Endodermal cell (in vitro differentiated cells): ENCODE results near the gene GSTO2. TPM values are rescaled to one million over a fixed set of nuclear protein-coding genes. Genes with fewer than 3 reads are reported as not detected.

Experiments
- DNase-seq: peaks from one replicate; pipeline ENCODE4 v3.0.0-alpha.2; 2017
- H3K27ac ChIP-seq: 2 replicates; pipeline ENCODE4 v1.5.1; 2013; ENCODE audit warnings: mild to moderate bottlenecking, low read depth, low read length, moderate library complexity
- H3K27me3 ChIP-seq: 2 replicates; pipeline ENCODE4 v1.6.1; 2013; ENCODE audit warnings: mild to moderate bottlenecking, low read length, moderate library complexity; ENCODE audit not compliant: insufficient read depth, control insufficient read depth, poor library complexity, severe bottlenecking
- H3K36me3 ChIP-seq: 2 replicates; pipeline ENCODE4 v1.7.0; 2013; ENCODE audit warnings: mild to moderate bottlenecking, low read length, moderate library complexity; ENCODE audit not compliant: control insufficient read depth, insufficient read depth
- H3K4me1 ChIP-seq: one replicate; pipeline ENCODE4 v1.7.0; 2013; ENCODE audit warnings: low read length; ENCODE audit not compliant: control insufficient read depth, insufficient read depth
- H3K4me3 ChIP-seq: 2 replicates; pipeline ENCODE4 v1.5.1; 2013; ENCODE audit warnings: mild to moderate bottlenecking, low read length, moderate library complexity
- H3K9ac ChIP-seq: 2 replicates; pipeline ENCODE4 v1.6.1; 2013; ENCODE audit warnings: mild to moderate bottlenecking, low read length, moderate library complexity; ENCODE audit not compliant: poor library complexity, severe bottlenecking; ENCODE audit errors: extremely low read depth
- H3K9me3 ChIP-seq: 2 replicates; pipeline ENCODE4 v1.6.1; 2013; ENCODE audit warnings: mild to moderate bottlenecking, low read length, moderate library complexity; ENCODE audit not compliant: control insufficient read depth
- H3K27ac Mint-ChIP-seq: 2 replicates; pipeline ENCODE4 v1.8.0; 2020; ENCODE audit warnings: mixed read lengths
- H3K27me3 Mint-ChIP-seq: 2 replicates; pipeline ENCODE4 v1.8.0; 2021; ENCODE audit warnings: mild to moderate bottlenecking, mixed read lengths; ENCODE audit not compliant: insufficient read depth
- H3K36me3 Mint-ChIP-seq: 2 replicates; pipeline ENCODE4 v1.8.0; 2020; ENCODE audit warnings: low read depth, mixed read lengths
- H3K4me1 Mint-ChIP-seq: 2 replicates; pipeline ENCODE4 v1.8.0; 2020; ENCODE audit warnings: mixed read lengths
- H3K4me3 Mint-ChIP-seq: 2 replicates; pipeline ENCODE4 v1.8.0; 2020; ENCODE audit warnings: mild to moderate bottlenecking, moderate library complexity, mixed read lengths
- H3K9me3 Mint-ChIP-seq: 2 replicates; pipeline ENCODE4 v1.8.0; 2020; ENCODE audit warnings: mild to moderate bottlenecking, mixed read lengths
- WGBS, 2 experiments: methylation state at CpG; one replicate each; pipeline versions ENCODE4 v1.1.5 to v1.1.7; 2013; ENCODE audit warnings: missing lambda C conversion rate in 2 of 2, mixed read lengths in 1 of 2; ENCODE audit not compliant: insufficient coverage in 1 of 2, insufficient read length in 1 of 2; 5-methylcytosine and 5-hydroxymethylcytosine counted together
- total RNA-seq, 2 donors: library from RNA; stranded (reverse); fragmentation: NEBNext Ultra II Directional in 1 of 2; extraction: Animal tissue kit (Norgen Biotek cat#: 25700) in 1 of 2; gene quantifications; 2 replicates in 1 of 2; 3 replicates in 1 of 2; pipeline ENCODE4 v1.2.1, GENCODE V29; 2021
- TF ChIP-seq, protein P1 (sequence below): fragments of 200-600 bp; sonication (generic); conservative IDR thresholded peaks from 2 replicates; pipeline ENCODE4 v1.5.0; 2021; ENCODE audit warnings: antibody characterized with exemption, mild to moderate bottlenecking

The GSTO2 gene
- total RNA-seq, 2 donors from 2014 or later, result 17.8 to 18.8 TPM

DNA sequence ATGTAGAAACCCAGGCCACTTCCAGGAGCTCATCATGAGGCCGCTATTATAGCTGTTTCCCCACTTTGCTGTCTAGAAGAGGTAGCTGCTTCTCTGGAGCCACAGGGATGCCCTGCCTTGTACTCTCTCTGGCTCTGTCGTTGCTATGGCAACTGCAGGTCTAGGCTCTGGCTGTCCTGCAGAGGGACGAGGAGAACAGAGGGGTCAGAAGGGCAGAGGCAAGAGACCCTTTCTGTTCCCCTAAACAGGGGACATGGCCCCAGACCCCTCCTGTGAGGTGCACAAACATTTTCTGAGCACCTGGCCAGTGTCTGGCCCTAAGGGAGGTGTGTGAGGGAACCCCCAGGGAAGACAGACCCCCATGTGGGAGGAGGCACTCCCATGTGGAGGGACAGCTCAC is 37.9 kb downstream of the GSTO2 start:
- Mint-ChIP-seq H3K27me3 (no peaks in the 10 kb centered on the region), H3K4me1 (peaks cover 1% of the 10 kb centered on the region), H3K27ac (no peak overlapping the region), H3K9me3 (peaks cover 32% of the 10 kb centered on the region), H3K4me3 (no peak overlapping the region), H3K36me3 (peaks cover 8% of the 10 kb centered on the region)
- no peak for DNase-seq
- H3K4me3 ChIP-seq, result no peak overlapping the region
- H3K9me3 ChIP-seq, result peaks cover 19% of the 10 kb centered on the region
- no peaks in the 10 kb centered on the region for H3K27me3 ChIP-seq
- WGBS, 2 experiments, result 60 to 75% methylated on average over 2 to 3 of the region's 3 CpGs
- peaks cover 15% of the 10 kb centered on the region for H3K36me3 ChIP-seq
- H3K9ac ChIP-seq, result no peak overlapping the region
- no peaks in the 10 kb centered on the region for H3K4me1 ChIP-seq
- TF ChIP-seq, protein P1, sequence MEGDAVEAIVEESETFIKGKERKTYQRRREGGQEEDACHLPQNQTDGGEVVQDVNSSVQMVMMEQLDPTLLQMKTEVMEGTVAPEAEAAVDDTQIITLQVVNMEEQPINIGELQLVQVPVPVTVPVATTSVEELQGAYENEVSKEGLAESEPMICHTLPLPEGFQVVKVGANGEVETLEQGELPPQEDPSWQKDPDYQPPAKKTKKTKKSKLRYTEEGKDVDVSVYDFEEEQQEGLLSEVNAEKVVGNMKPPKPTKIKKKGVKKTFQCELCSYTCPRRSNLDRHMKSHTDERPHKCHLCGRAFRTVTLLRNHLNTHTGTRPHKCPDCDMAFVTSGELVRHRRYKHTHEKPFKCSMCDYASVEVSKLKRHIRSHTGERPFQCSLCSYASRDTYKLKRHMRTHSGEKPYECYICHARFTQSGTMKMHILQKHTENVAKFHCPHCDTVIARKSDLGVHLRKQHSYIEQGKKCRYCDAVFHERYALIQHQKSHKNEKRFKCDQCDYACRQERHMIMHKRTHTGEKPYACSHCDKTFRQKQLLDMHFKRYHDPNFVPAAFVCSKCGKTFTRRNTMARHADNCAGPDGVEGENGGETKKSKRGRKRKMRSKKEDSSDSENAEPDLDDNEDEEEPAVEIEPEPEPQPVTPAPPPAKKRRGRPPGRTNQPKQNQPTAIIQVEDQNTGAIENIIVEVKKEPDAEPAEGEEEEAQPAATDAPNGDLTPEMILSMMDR, result no peak
- no peak overlapping the region for H3K27ac ChIP-seq

DNA sequence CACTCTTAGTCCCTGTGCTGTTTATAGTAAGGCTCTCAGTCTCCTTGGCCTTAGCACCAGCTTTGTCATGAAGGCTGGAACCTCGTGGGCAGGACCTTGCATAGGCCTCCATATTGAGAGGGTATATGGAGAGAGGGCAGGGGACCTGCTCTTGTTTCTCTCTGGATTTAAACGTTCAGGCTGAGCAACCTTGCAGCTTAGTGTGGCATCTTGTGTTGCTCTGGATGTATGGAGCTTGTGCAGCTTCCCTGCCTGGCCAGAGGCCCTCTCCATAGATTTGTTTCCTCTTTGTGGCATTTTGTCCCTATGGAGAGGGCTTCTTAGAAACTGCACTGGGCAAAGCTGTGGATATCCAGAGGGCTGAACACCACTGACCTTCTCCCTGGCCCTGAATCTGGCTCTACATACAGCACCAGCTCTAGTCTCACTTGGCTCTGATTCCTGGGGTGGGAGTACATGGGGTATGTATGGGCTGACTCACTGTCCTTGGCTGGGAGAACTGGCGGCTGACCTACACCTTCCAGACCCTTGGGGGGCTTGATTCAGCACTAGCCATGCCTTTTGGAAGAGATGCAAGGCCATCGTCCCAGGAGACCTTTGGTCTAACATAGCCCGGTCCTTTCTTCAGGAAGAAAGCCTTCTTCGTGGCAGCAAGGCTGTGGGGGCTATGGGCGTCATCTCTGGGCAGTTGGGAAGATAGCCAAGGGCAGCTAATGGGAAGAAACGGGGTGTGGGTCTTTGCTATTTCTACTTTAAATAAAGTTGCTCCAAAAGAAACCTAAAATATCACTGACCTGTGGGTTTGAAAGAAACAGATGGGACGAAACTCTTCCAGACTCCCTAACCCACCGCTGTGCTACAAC is 38.8 kb downstream of the GSTO2 start:
- TF ChIP-seq, protein P1, result no peak
- Histone ChIP-seq H3K4me3 (no peak overlapping the region), H3K27ac (no peak overlapping the region), H3K9ac (no peak overlapping the region), H3K4me1 (no peaks in the 10 kb centered on the region), H3K36me3 (peaks cover 23% of the 10 kb centered on the region), H3K9me3 (peaks cover 19% of the 10 kb centered on the region), H3K27me3 (no peaks in the 10 kb centered on the region)
- H3K4me1 Mint-ChIP-seq, result peaks cover 1% of the 10 kb centered on the region
- H3K27me3 Mint-ChIP-seq, result no peaks in the 10 kb centered on the region
- peaks cover 8% of the 10 kb centered on the region for H3K36me3 Mint-ChIP-seq
- 82 to 89% methylated on average over 3 to 10 of the region's 10 CpGs for WGBS, 2 experiments
- peaks cover 23% of the 10 kb centered on the region for H3K9me3 Mint-ChIP-seq
- H3K4me3 Mint-ChIP-seq, result no peak overlapping the region
- no peak overlapping the region for H3K27ac Mint-ChIP-seq
- DNase-seq, result no peak

DNA sequence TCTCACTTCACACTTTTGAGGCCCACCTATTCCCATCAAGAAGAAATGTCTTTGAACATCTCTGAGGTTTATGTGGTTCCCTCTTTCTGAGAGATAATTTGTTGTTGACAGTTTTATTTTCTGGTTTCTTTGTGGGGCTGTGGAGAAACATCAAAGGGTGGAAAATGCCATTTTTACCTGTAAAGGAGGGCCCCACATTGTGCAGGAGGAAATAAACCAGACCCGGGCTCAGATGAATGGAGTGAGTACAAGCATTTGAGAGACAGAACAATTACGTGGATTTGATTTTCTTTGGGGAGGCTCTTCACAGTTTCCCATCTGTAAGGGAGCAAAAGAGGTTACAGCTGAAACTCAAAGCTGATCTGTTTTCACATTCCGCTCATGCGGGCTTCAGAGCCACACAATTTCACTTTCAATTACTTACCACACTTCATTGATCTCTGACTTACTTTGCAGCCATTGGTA is 39.5 kb downstream of the GSTO2 start:
- 92 to 96% methylated on average over 4 of the region's 4 CpGs for WGBS, 2 experiments
- H3K27ac ChIP-seq, result no peak overlapping the region

More for the DNA sequence above, 39.5 kb downstream of the GSTO2 start:
- TF ChIP-seq, protein P1, result no peak
- Histone ChIP-seq H3K36me3 (peaks cover 29% of the 10 kb centered on the region), H3K9ac (no peak overlapping the region), H3K9me3 (peaks cover 13% of the 10 kb centered on the region), H3K27me3 (no peaks in the 10 kb centered on the region), H3K4me3 (no peak overlapping the region), H3K4me1 (no peaks in the 10 kb centered on the region)
- H3K27ac Mint-ChIP-seq, result no peak overlapping the region
- no peak overlapping the region for H3K4me3 Mint-ChIP-seq
- H3K9me3 Mint-ChIP-seq, result peaks cover 16% of the 10 kb centered on the region
- no peak for DNase-seq
- H3K4me1 Mint-ChIP-seq, result peaks cover 1% of the 10 kb centered on the region
- peaks cover 8% of the 10 kb centered on the region for H3K36me3 Mint-ChIP-seq
- no peaks in the 10 kb centered on the region for H3K27me3 Mint-ChIP-seq
